A549 (cell line): Measurements from ENCODE around the gene PRKCQ. TPM values are rescaled to one million over a fixed set of nuclear protein-coding genes. Genes with fewer than 3 reads are reported as not detected.

ENCODE experiments used
- ATAC-seq, 2 experiments: fragments of 200-7000 bp in 1 of 2; fragments of >200 bp in 1 of 2; cut with Nextera tagmentation in 1 of 2; cut with Tn5 transposase in 1 of 2; 3 replicates each; pipeline versions ENCODE4 v1.8.0 to v1.9.1; 2018 to 2020; ENCODE audit warnings: mild to moderate bottlenecking in 1 of 2, moderate library complexity in 1 of 2
- CTCF ChIA-PET: fragments of 300-600 bp; sonication (Branson Sonifier 250); formaldehyde crosslinking; extraction: SDS; loops from one replicate; lab custom pipeline; 2021; ENCODE audit warnings: antibody characterized with exemption, inconsistent platforms; lab: Yijun Ruan, JAX
- POLR2A ChIA-PET: fragments of 350-600 bp; formaldehyde crosslinking; extraction: SDS; loops from one replicate; lab custom pipeline; 2021; ENCODE audit warnings: antibody characterized with exemption, inconsistent platforms; lab: Yijun Ruan, JAX
- DNase-seq, 2 experiments: peaks; one replicate each; pipeline versions ENCODE4 v3.0.0 to v3.0.0-alpha.2; 2011 to 2016; ENCODE audit warnings: low read depth in 1 of 2, low spot score in 1 of 2
- FAIRE-seq: peaks from 2 replicates; lab custom pipeline; 2011; peaks lifted over from hg19 to GRCh38; lab: Jason Lieb, UNC
- H3K27ac ChIP-seq, 2 experiments: fragments of >200 bp; sonication (Bioruptor Twin); formaldehyde crosslinking; 3 replicates each; pipeline ENCODE4 v1.5.1; 2016 to 2017
- H3K4me1 ChIP-seq: fragments of >200 bp; sonication (Bioruptor Twin); formaldehyde crosslinking; 3 replicates; pipeline ENCODE4 v1.6.1; 2016
- H3K4me2 ChIP-seq: fragments of >200 bp; sonication (Bioruptor Twin); formaldehyde crosslinking; 3 replicates; pipeline ENCODE4 v1.6.1; 2016
- H3K4me3 ChIP-seq: fragments of >200 bp; sonication (Bioruptor Twin); formaldehyde crosslinking; 3 replicates; pipeline ENCODE4 v1.5.1; 2016
- H3K9me3 ChIP-seq: fragments of >200 bp; sonication (Bioruptor Twin); formaldehyde crosslinking; 3 replicates; pipeline ENCODE4 v1.6.1; 2016
- BHLHE40 ChIP-seq: IDR thresholded peaks from 2 replicates; pipeline ENCODE4 v1.6.1; 2012; ENCODE audit warnings: low read depth, low read length, inconsistent platforms
- CBX8 ChIP-seq: fragments of 200-600 bp; sonication (generic); IDR thresholded peaks from 2 replicates; pipeline ENCODE4 v1.6.1; 2016
- CEBPB ChIP-seq, 2 experiments: fragments of >200 bp in 1 of 2; sonication (Bioruptor Twin) in 1 of 2; formaldehyde crosslinking in 1 of 2; IDR thresholded peaks; 2 replicates each; pipeline ENCODE4 v1.6.1; 2012 to 2016
- CHD2 ChIP-seq: fragments of 150-350 bp; IDR thresholded peaks from 2 replicates; pipeline ENCODE4 v1.6.1; 2014; ENCODE audit warnings: low read length; ENCODE audit not compliant: partially characterized antibody
- CHD4 ChIP-seq: fragments of 200-600 bp; sonication (generic); IDR thresholded peaks from 2 replicates; pipeline ENCODE4 v1.6.1; 2016; ENCODE audit warnings: antibody characterized with exemption, mild to moderate bottlenecking, borderline replicate concordance
- EP300 ChIP-seq, 2 experiments: fragments of >200 bp; sonication (Bioruptor Twin); formaldehyde crosslinking; IDR thresholded peaks; 2 replicates in 1 of 2; 3 replicates in 1 of 2; pipeline ENCODE4 v1.6.1; 2016 to 2017
- FOSB ChIP-seq: fragments of 250-450 bp; sonication (Bioruptor Pico); IDR thresholded peaks from 2 replicates; pipeline ENCODE4 v1.5.0; 2020; ENCODE audit warnings: mild to moderate bottlenecking, moderate library complexity
- FOSL2 ChIP-seq, 2 experiments: fragments of 450-650 bp in 1 of 2; fragments of >200 bp in 1 of 2; sonication (Bioruptor Twin) in 1 of 2; formaldehyde crosslinking; IDR thresholded peaks; 2 replicates each; pipeline versions ENCODE4 v1.5.0 to v1.6.1; 2016 to 2020; ENCODE audit warnings: mild to moderate bottlenecking in 1 of 2, moderate library complexity in 1 of 2
- FOXS1 ChIP-seq: fragments of 250-450 bp; sonication (Bioruptor Pico); IDR thresholded peaks from 2 replicates; pipeline ENCODE4 v1.5.0; 2020; ENCODE audit warnings: mild to moderate bottlenecking, moderate library complexity
- HDAC2 ChIP-seq: fragments of 200-600 bp; sonication (generic); IDR thresholded peaks from 2 replicates; pipeline ENCODE4 v1.6.1; 2016
- HOXA7 ChIP-seq: fragments of 250-450 bp; sonication (Bioruptor Pico); IDR thresholded peaks from 2 replicates; pipeline ENCODE4 v1.5.0; 2020; ENCODE audit warnings: mild to moderate bottlenecking, moderate library complexity
- HOXB13 ChIP-seq: fragments of 250-450 bp; sonication (Bioruptor Pico); IDR thresholded peaks from 2 replicates; pipeline ENCODE4 v1.5.0; 2020; ENCODE audit warnings: low read depth, mild to moderate bottlenecking, moderate library complexity
- HOXB5 ChIP-seq: fragments of 250-450 bp; sonication (Bioruptor Pico); IDR thresholded peaks from 2 replicates; pipeline ENCODE4 v1.5.0; 2020; ENCODE audit warnings: mild to moderate bottlenecking, moderate library complexity
- NFE2L2 ChIP-seq: fragments of 150-350 bp; conservative IDR thresholded peaks from 2 replicates; pipeline ENCODE4 v1.6.1; 2014; ENCODE audit warnings: low read length
- NR3C1 ChIP-seq: fragments of >200 bp; sonication (Bioruptor Twin); formaldehyde crosslinking; IDR thresholded peaks from 3 replicates; pipeline ENCODE4 v1.6.1; 2017
- POLR2A ChIP-seq: IDR thresholded peaks from 2 replicates; pipeline ENCODE4 v1.6.1; 2012; ENCODE audit warnings: mild to moderate bottlenecking, low read length
- RARB ChIP-seq: fragments of 250-450 bp; sonication (Bioruptor Pico); IDR thresholded peaks from 2 replicates; pipeline ENCODE4 v1.8.0; 2021; ENCODE audit warnings: mild to moderate bottlenecking, moderate library complexity
- RNF2 ChIP-seq: fragments of 200-600 bp; sonication (generic); IDR thresholded peaks from 2 replicates; pipeline ENCODE4 v1.6.1; 2016; ENCODE audit warnings: low read depth, mild to moderate bottlenecking, antibody characterized with exemption, moderate library complexity, borderline replicate concordance
- SMC3 ChIP-seq: fragments of >200 bp; sonication (Bioruptor Twin); formaldehyde crosslinking; IDR thresholded peaks from 3 replicates; pipeline ENCODE4 v1.6.1; 2018; ENCODE audit warnings: inconsistent platforms
- SREBF2 ChIP-seq: fragments of 450-650 bp; IDR thresholded peaks from 2 replicates; pipeline ENCODE4 v1.6.1; 2014; ENCODE audit warnings: mild to moderate bottlenecking, moderate library complexity
- TFCP2L1 ChIP-seq: fragments of 250-450 bp; sonication (Bioruptor Pico); IDR thresholded peaks from 2 replicates; pipeline ENCODE4 v1.5.0; 2021; ENCODE audit warnings: mild to moderate bottlenecking
- TP53 ChIP-seq: fragments of 250-450 bp; sonication (Bioruptor Pico); IDR thresholded peaks from 2 replicates; pipeline ENCODE4 v1.5.0; 2021; ENCODE audit warnings: mild to moderate bottlenecking, moderate library complexity
- ZC3H11A ChIP-seq: fragments of 450-650 bp; IDR thresholded peaks from 2 replicates; pipeline ENCODE4 v1.6.1; 2014; ENCODE audit warnings: antibody characterized with exemption, mild to moderate bottlenecking
- ZFP36 ChIP-seq: fragments of 450-650 bp; IDR thresholded peaks from 2 replicates; pipeline ENCODE4 v1.6.1; 2014; ENCODE audit warnings: borderline replicate concordance; ENCODE audit not compliant: partially characterized antibody
- WGBS: methylation state at CpG from one replicate; pipeline ENCODE4 v1.1.6; 2017; ENCODE audit errors: missing lambda C conversion rate; 5-methylcytosine and 5-hydroxymethylcytosine counted together
- polyA plus RNA-seq, 4 experiments: library from polyadenylated mRNA; depleted of rRNA in 3 of 4; stranded (reverse); fragments of >200 nt; fragmentation: RNase III in 1 of 4; extraction: RNeasy Plus Mini Kit Qiagen cat#74134 plus additional on column Dnase treatment in 1 of 4; gene quantifications; 2 replicates in 3 of 4; 3 replicates in 1 of 4; pipeline ENCODE4 v1.2.3, GENCODE V29; 2011 to 2017
- TF ChIP-seq, protein P1 (sequence below): fragments of 150-350 bp; IDR thresholded peaks from 2 replicates; pipeline ENCODE4 v1.6.1; 2014; ENCODE audit warnings: low read depth, mild to moderate bottlenecking, low read length
- TF ChIP-seq, protein P2 (sequence below): fragments of >200 bp; sonication (Bioruptor Twin); formaldehyde crosslinking; IDR thresholded peaks from 2 replicates; pipeline ENCODE4 v1.6.1; 2016
- TF ChIP-seq, protein P3 (sequence below): IDR thresholded peaks from 2 replicates; pipeline ENCODE4 v1.6.1; 2012
- TF ChIP-seq, protein P4 (sequence below): IDR thresholded peaks from 2 replicates; pipeline ENCODE4 v1.6.1; 2012
- TF ChIP-seq, protein P5 (sequence below): fragments of >200 bp; sonication (Bioruptor Twin); formaldehyde crosslinking; IDR thresholded peaks from 3 replicates; pipeline ENCODE4 v1.5.1; 2016
- TF ChIP-seq, protein P6 (sequence below): fragments of 200-600 bp; sonication (generic); IDR thresholded peaks from 2 replicates; pipeline ENCODE4 v1.6.1; 2016; ENCODE audit warnings: antibody characterized with exemption, mild to moderate bottlenecking, moderate library complexity

Gene PRKCQ
- polyA plus RNA-seq, 2 of the 4 experiments (the other 2 are of a cell fraction) = 3.7 to 7.1 TPM

DNA sequence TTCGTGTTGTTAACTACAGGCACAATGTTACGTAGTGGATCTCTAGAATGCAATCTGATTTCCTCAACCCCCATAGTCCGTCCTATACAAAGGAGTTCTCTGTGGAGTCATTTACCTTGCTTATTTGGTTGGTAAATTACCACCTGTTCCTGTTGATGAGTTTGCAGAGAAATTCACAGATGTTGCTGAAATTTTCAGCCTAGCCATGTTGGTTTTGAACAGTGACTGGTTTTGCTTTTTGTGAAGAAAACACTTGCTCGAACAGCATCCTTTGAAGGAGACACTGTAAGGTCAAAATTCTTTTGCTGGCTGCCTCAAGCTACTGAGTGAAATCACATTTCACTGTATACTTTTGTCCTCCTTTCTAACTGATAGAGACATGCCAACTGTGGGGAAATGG, 15.4 kb upstream of the PRKCQ start:
- TF ChIP-seq SMC3 (no peak), TP53 (CRISPR knock-in tag) (no peak), HOXA7 (CRISPR knock-in tag) (no peak), FOSL2 (IDR thresholded peaks at IDR 0.05) (no peak), FOSL2 (CRISPR knock-in tag; IDR thresholded peaks at IDR 0.05) (no peak), EP300 (IDR thresholded peaks at IDR 0.05) (no peak), NR3C1 (no peak), HOXB13 (CRISPR knock-in tag) (no peak), ZC3H11A (no peak), TFCP2L1 (CRISPR knock-in tag) (no peak), FOSB (CRISPR knock-in tag) (no peak), NFE2L2 (no peak), HDAC2 (no peak)
- TF ChIP-seq, protein P1, sequence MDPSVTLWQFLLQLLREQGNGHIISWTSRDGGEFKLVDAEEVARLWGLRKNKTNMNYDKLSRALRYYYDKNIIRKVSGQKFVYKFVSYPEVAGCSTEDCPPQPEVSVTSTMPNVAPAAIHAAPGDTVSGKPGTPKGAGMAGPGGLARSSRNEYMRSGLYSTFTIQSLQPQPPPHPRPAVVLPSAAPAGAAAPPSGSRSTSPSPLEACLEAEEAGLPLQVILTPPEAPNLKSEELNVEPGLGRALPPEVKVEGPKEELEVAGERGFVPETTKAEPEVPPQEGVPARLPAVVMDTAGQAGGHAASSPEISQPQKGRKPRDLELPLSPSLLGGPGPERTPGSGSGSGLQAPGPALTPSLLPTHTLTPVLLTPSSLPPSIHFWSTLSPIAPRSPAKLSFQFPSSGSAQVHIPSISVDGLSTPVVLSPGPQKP = no peak
- TF ChIP-seq, protein P2, sequence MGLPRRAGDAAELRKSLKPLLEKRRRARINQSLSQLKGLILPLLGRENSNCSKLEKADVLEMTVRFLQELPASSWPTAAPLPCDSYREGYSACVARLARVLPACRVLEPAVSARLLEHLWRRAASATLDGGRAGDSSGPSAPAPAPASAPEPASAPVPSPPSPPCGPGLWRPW = no peak
- H3K27ac ChIP-seq = no peak overlapping the region
- CTCF ChIA-PET = no interaction called here
- no peaks in the 10 kb centered on the region for H3K9me3 ChIP-seq
- ATAC-seq = no peak
- no peak overlapping the region for H3K4me2 ChIP-seq
- 72% methylated on average over 4 of the region's 4 CpGs for WGBS
- no peak for FAIRE-seq
- no peak overlapping the region for H3K4me3 ChIP-seq
- POLR2A ChIA-PET = no interaction called here
- DNase-seq = no peak
- no peaks in the 10 kb centered on the region for H3K4me1 ChIP-seq

DNA sequence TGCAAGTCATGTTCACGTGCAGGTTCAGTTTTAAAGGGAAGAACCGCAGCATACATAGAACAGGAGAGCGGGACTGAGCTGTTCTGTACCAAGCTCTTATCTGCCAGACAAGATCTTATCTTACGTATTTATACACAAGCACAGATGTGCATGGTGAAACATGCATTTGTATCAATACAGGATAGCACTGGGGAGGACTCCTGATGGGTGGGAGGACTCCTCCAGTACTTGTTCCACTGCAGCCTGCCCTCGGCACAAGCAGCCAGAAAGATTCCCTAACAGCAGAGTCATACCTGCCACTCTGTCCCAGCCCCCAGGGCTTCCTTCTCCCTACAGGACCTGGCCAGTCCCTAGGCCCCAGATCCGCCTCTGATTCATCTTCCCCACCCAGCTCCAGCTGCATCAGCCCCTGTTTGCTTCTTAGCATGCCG, 13.2 kb upstream of the PRKCQ start:
- Histone ChIP-seq H3K4me1 (no peaks in the 10 kb centered on the region), H3K27ac (no peak overlapping the region), H3K4me2 (no peak overlapping the region), H3K9me3 (no peaks in the 10 kb centered on the region), H3K4me3 (no peak overlapping the region)
- DNase-seq (no peak), ATAC-seq (no peak), FAIRE-seq (no peak)
- TF ChIP-seq ZC3H11A (no peak), CBX8 (no peak), HOXB5 (CRISPR knock-in tag) (no peak), FOSL2 (IDR thresholded peaks at IDR 0.05) (no peak), FOSL2 (CRISPR knock-in tag; IDR thresholded peaks at IDR 0.05) (no peak), FOXS1 (CRISPR knock-in tag) (no peak), FOSB (CRISPR knock-in tag) (no peak), RARB (CRISPR knock-in tag) (no peak), SMC3 (no peak), CHD4 (no peak), CHD2 (no peak), ZFP36 (no peak), NFE2L2 (no peak), SREBF2 (no peak)
- TF ChIP-seq, protein P3, sequence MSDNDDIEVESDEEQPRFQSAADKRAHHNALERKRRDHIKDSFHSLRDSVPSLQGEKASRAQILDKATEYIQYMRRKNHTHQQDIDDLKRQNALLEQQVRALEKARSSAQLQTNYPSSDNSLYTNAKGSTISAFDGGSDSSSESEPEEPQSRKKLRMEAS = no peak
- TF ChIP-seq, protein P4, sequence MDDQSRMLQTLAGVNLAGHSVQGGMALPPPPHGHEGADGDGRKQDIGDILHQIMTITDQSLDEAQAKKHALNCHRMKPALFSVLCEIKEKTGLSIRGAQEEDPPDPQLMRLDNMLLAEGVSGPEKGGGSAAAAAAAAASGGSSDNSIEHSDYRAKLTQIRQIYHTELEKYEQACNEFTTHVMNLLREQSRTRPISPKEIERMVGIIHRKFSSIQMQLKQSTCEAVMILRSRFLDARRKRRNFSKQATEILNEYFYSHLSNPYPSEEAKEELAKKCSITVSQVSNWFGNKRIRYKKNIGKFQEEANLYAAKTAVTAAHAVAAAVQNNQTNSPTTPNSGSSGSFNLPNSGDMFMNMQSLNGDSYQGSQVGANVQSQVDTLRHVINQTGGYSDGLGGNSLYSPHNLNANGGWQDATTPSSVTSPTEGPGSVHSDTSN = no peak
- ChIA-PET POLR2A (no interaction called here), CTCF (interaction anchor here (1.4 to 5.0 kb wide), 2 partner anchors 12 to 54 kb away, joined by 3 to 26 read pairs; partner anchors contain the start of gene PRKCQ)
- 90% methylated on average over 7 of the region's 7 CpGs for WGBS

DNA sequence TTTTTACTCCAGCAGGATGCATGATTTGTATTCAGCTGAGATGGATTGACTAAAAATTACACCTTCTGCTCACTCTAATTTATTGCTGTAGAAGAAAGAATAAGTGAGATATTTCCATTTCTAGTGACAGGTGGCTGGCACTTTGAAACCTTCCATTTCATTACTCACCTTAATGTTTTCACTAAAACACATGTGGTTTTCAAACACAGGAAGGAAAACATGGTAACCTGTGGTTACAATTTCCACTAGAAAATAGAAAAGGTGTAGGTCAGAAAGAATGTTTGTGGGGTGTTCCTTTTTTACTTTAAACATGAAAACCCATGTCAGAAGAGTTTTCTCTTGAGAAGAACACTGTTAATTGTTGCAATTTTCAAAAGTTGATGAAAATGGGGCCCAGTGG, 12.0 kb upstream of the PRKCQ start:
- ChIA-PET CTCF (interaction anchor here (5.0 kb wide), 1 partner anchor 11 kb away, joined by 26 read pairs; the partner anchor contains the start of gene PRKCQ), POLR2A (no interaction called here)
- Histone ChIP-seq H3K27ac (no peak overlapping the region), H3K4me3 (no peak overlapping the region), H3K9me3 (no peaks in the 10 kb centered on the region), H3K4me1 (no peaks in the 10 kb centered on the region), H3K4me2 (no peak overlapping the region)
- DNase-seq (no peak), FAIRE-seq (no peak), ATAC-seq (no peak)
- TF ChIP-seq, protein P5, sequence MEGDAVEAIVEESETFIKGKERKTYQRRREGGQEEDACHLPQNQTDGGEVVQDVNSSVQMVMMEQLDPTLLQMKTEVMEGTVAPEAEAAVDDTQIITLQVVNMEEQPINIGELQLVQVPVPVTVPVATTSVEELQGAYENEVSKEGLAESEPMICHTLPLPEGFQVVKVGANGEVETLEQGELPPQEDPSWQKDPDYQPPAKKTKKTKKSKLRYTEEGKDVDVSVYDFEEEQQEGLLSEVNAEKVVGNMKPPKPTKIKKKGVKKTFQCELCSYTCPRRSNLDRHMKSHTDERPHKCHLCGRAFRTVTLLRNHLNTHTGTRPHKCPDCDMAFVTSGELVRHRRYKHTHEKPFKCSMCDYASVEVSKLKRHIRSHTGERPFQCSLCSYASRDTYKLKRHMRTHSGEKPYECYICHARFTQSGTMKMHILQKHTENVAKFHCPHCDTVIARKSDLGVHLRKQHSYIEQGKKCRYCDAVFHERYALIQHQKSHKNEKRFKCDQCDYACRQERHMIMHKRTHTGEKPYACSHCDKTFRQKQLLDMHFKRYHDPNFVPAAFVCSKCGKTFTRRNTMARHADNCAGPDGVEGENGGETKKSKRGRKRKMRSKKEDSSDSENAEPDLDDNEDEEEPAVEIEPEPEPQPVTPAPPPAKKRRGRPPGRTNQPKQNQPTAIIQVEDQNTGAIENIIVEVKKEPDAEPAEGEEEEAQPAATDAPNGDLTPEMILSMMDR = no peak
- TF ChIP-seq, protein P6, sequence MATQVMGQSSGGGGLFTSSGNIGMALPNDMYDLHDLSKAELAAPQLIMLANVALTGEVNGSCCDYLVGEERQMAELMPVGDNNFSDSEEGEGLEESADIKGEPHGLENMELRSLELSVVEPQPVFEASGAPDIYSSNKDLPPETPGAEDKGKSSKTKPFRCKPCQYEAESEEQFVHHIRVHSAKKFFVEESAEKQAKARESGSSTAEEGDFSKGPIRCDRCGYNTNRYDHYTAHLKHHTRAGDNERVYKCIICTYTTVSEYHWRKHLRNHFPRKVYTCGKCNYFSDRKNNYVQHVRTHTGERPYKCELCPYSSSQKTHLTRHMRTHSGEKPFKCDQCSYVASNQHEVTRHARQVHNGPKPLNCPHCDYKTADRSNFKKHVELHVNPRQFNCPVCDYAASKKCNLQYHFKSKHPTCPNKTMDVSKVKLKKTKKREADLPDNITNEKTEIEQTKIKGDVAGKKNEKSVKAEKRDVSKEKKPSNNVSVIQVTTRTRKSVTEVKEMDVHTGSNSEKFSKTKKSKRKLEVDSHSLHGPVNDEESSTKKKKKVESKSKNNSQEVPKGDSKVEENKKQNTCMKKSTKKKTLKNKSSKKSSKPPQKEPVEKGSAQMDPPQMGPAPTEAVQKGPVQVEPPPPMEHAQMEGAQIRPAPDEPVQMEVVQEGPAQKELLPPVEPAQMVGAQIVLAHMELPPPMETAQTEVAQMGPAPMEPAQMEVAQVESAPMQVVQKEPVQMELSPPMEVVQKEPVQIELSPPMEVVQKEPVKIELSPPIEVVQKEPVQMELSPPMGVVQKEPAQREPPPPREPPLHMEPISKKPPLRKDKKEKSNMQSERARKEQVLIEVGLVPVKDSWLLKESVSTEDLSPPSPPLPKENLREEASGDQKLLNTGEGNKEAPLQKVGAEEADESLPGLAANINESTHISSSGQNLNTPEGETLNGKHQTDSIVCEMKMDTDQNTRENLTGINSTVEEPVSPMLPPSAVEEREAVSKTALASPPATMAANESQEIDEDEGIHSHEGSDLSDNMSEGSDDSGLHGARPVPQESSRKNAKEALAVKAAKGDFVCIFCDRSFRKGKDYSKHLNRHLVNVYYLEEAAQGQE = no peak
- TF ChIP-seq HOXB13 (CRISPR knock-in tag) = no peak
- TF ChIP-seq CHD2 = no peak
- TF ChIP-seq POLR2A = no peak
- no peak for TF ChIP-seq BHLHE40
- no peak for TF ChIP-seq RNF2
- TF ChIP-seq CEBPB (IDR thresholded peaks at IDR 0.05) = no peak
